Muscle of back (tissue), 11 donors: ENCODE measurements around the gene IQCH. TPM values are rescaled to one million over a fixed set of nuclear protein-coding genes. Genes with fewer than 3 reads are reported as not detected.

Experiments used
- DNase-seq, 3 donors: peaks; one replicate each; pipeline versions ENCODE4 v3.0.0 to v3.0.0-alpha.2; 2013
- polyA plus RNA-seq, 10 donors: library from polyadenylated mRNA; unstranded; fragments of 120-200 nt; gene quantifications; one replicate each; pipeline ENCODE4 v1.2.1, GENCODE V29; 2013; ENCODE audit not compliant: insufficient read length in 10 of 10

Gene IQCH
- polyA plus RNA-seq, 10 donors: 0.62 to 1.5 (median 1.1) TPM

GRCh38 chr15:67501177-67501835 lies 246.7 kb downstream of the IQCH start:
- peak in 1 of 3 donors; percentile 34 for DNase-seq

GRCh38 chr15:67501836-67502461 lies 247.4 kb downstream of the IQCH start:
- no peak for DNase-seq

GRCh38 chr15:67504056-67504455 lies 249.5 kb downstream of the IQCH start:
- DNase-seq: no peak

GRCh38 chr15:67504796-67505195 lies 250.2 kb downstream of the IQCH start:
- DNase-seq: peak in 1 of 3 donors; percentile 22

GRCh38 chr15:67505675-67506572 lies 251.3 kb downstream of the IQCH start:
- DNase-seq: no peak

GRCh38 chr15:67506775-67507747 lies 252.5 kb downstream of the IQCH start:
- DNase-seq: peak in 1 of 3 donors; percentile 12

GRCh38 chr15:67508407-67508806 lies 253.8 kb downstream of the IQCH start:
- DNase-seq: peak in 1 of 3 donors; percentile 15

GRCh38 chr15:67509918-67510317 lies 255.3 kb downstream of the IQCH start:
- no peak for DNase-seq

GRCh38 chr15:67510597-67511190 lies 256.1 kb downstream of the IQCH start:
- peak in 1 of 3 donors; percentile 61 for DNase-seq

GRCh38 chr15:67511606-67512005 lies 257.0 kb downstream of the IQCH start:
- no peak for DNase-seq

GRCh38 chr15:67512140-67512539 lies 257.6 kb downstream of the IQCH start:
- DNase-seq: no peak

GRCh38 chr15:67512933-67513714 lies 258.5 kb downstream of the IQCH start:
- no peak for DNase-seq

GRCh38 chr15:67515090-67515489 lies 260.5 kb downstream of the IQCH start:
- DNase-seq: no peak

GRCh38 chr15:67515557-67515956 lies 261.0 kb downstream of the IQCH start:
- no peak for DNase-seq

- DNase-seq: no peak
These were observed 265.9 kb downstream of the IQCH start for GRCh38 chr15:67520321-67521028.

- peak; percentile 87 to 94 (median 91) for DNase-seq
These were observed 266.6 kb downstream of the IQCH start, which contains the start of gene C15orf61 for GRCh38 chr15:67521029-67521782. TSS of gene C15orf61 (plus strand) at chr15:67521131. CDS start at chr15:67521249, 118 bp downstream.

GRCh38 chr15:67521783-67522568 lies 267.4 kb downstream of the IQCH start:
- peak in 2 of 3 donors; percentile 40 to 73 for DNase-seq

GRCh38 chr15:67523330-67523729 lies 268.7 kb downstream of the IQCH start:
- DNase-seq: no peak
